ENCODE results near the gene WDR3. TPM values are rescaled to one million over a fixed set of nuclear protein-coding genes. Genes with fewer than 3 reads are reported as not detected.
"Not testable (repeated sequence)": the region's sequence is repeated elsewhere in the genome, so short reads cannot be mapped to it uniquely, and the experiment has no call there.

Gene WDR3
- 35.2 and 38.3 TPM in 2 replicates for total RNA-seq (2014; rRNA removed; shearing (Covaris generic))

- DNase-seq (ENCODE audit: low spot score): peak; percentile 98
Measured at GRCh38 chr1:117929343-117930172, at the start of gene WDR3, which contains the start of gene GDAP2. TSS of gene WDR3 (plus strand) at chr1:117929739. CDS start at chr1:117933320, 3,581 bp downstream. TSS of gene GDAP2 (minus strand) at chr1:117929621. CDS start at chr1:117920357, 9,264 bp downstream.

GRCh38 chr1:117883616-117884015 lies 45.9 kb upstream of the WDR3 start:
- DNase-seq (ENCODE audit: low spot score): no peak

- peak; percentile 11 for DNase-seq (ENCODE audit: low spot score)
Measured at GRCh38 chr1:117886101-117886795, 43.3 kb upstream of the WDR3 start.

- no peak for DNase-seq (ENCODE audit: low spot score)
Measured at GRCh38 chr1:117890452-117890851, 39.1 kb upstream of the WDR3 start.

- no peak for DNase-seq (ENCODE audit: low spot score)
Measured at GRCh38 chr1:117892512-117892911, 37.0 kb upstream of the WDR3 start.

- no peak for DNase-seq (ENCODE audit: low spot score)
Measured at GRCh38 chr1:117894078-117894477, 35.5 kb upstream of the WDR3 start.

GRCh38 chr1:117895482-117896114 lies 33.9 kb upstream of the WDR3 start:
- DNase-seq (ENCODE audit: low spot score): peak; percentile 83

- no peak for DNase-seq (ENCODE audit: low spot score)
Measured at GRCh38 chr1:117897551-117897950, 32.0 kb upstream of the WDR3 start.

GRCh38 chr1:117899801-117900200 lies 29.7 kb upstream of the WDR3 start:
- no peak for DNase-seq (ENCODE audit: low spot score)

- no peak for DNase-seq (ENCODE audit: low spot score)
Measured at GRCh38 chr1:117902944-117903343, 26.6 kb upstream of the WDR3 start.

GRCh38 chr1:117904485-117904884 lies 25.1 kb upstream of the WDR3 start:
- DNase-seq (ENCODE audit: low spot score): no peak

- no peak for DNase-seq (ENCODE audit: low spot score)
Measured at GRCh38 chr1:117905019-117905418, 24.5 kb upstream of the WDR3 start.

- DNase-seq (ENCODE audit: low spot score): no peak
Measured at GRCh38 chr1:117911051-117911450, 18.5 kb upstream of the WDR3 start.

GRCh38 chr1:117919376-117919775 lies 10.2 kb upstream of the WDR3 start:
- no peak for DNase-seq (ENCODE audit: low spot score)

GRCh38 chr1:117921991-117922390 lies 7.5 kb upstream of the WDR3 start:
- DNase-seq (ENCODE audit: low spot score): no peak

GRCh38 chr1:117922717-117923116 lies 6.8 kb upstream of the WDR3 start:
- not testable (repeated sequence) for DNase-seq (ENCODE audit: low spot score)

GRCh38 chr1:117925981-117926380 lies 3.6 kb upstream of the WDR3 start:
- no peak for DNase-seq (ENCODE audit: low spot score)

GRCh38 chr1:117928881-117929342 lies 627 bp upstream of the WDR3 start:
- DNase-seq (ENCODE audit: low spot score): peak; percentile 62

GRCh38 chr1:117930173-117930447 lies 571 bp downstream of the WDR3 start:
- DNase-seq (ENCODE audit: low spot score): no peak

- no peak for DNase-seq (ENCODE audit: low spot score)
Measured at GRCh38 chr1:117930484-117930883, 945 bp downstream of the WDR3 start.

GRCh38 chr1:117932576-117932975 lies 3.0 kb downstream of the WDR3 start:
- DNase-seq (ENCODE audit: low spot score): no peak

- DNase-seq (ENCODE audit: low spot score): no peak
Measured at GRCh38 chr1:117933769-117934168, 4.2 kb downstream of the WDR3 start.

- DNase-seq (ENCODE audit: low spot score): no peak
Measured at GRCh38 chr1:117942293-117942692, 12.8 kb downstream of the WDR3 start.
